Measurements from ENCODE around the gene PPP4R3C. TPM values are rescaled to one million over a fixed set of nuclear protein-coding genes. Genes with fewer than 3 reads are reported as not detected.

The PPP4R3C gene
- total RNA-seq, 1 donor from 2014 or later = not detected

- no peak overlapping the region for H3K4me3 Mint-ChIP-seq (ENCODE audit: low read depth)
- no peaks in the 10 kb centered on the region for H3K36me3 Mint-ChIP-seq (ENCODE audit: low read depth)
- no peak for DNase-seq (ENCODE audit: low spot score)
- intact Hi-C loops (cut with micrococcal nuclease) = no loop called here
- no peaks in the 10 kb centered on the region for H3K9me3 Mint-ChIP-seq
- H3K27ac Mint-ChIP-seq = no peak overlapping the region
- no peaks in the 10 kb centered on the region for H3K27me3 Mint-ChIP-seq (ENCODE audit: low read depth)
- no peaks in the 10 kb centered on the region for H3K4me1 Mint-ChIP-seq (ENCODE audit: low read depth)
Measured at GRCh38 chrX:27435031-27435430, 28.1 kb downstream of the PPP4R3C start.

Other genes starting within 250 kb of the PPP4R3C start
- not detected in 2 replicates for gene DCAF8L2, start 127.0 kb upstream of the PPP4R3C start, total RNA-seq